ELF-1 (cell line): ENCODE measurements around the gene KLLN.
"Not testable (repeated sequence)": the region's sequence is repeated elsewhere in the genome, so short reads cannot be mapped to it uniquely, and the experiment has no call there.

Experiments used
- DNase-seq: peaks from one replicate; pipeline ENCODE4 v3.0.0-alpha.2; 2016; ENCODE audit warnings: low read depth, low spot score

The KLLN gene

DNA sequence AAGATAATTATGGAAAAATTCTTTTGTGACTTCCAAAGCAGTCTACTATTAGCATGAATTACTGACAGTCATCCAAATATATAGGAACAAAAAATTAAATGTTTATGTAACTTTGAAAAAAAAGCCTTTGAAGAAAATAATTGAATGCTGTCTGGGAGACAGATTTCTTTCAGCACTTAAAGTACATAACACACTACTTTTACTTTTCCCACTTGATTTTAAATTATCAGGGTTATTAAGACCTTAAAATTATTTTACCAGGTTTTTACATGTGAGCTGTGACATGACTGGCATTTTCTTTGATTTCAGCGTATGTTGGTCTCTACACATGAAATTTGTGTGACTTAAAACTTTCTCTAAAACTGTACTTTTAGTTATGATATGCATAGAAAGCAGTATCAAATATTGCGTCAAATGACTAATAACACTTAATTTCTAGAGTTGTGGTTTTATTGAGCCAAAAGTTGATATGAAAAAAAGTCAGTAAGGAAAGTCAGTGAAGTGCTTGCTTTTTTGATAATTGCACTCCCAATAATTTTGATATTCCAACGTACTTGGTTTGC lies 3.2 kb upstream of the KLLN start:
- DNase-seq = no peak

- no peak for DNase-seq
These were observed 2.0 kb upstream of the KLLN start for GRCh38 chr10:87865241-87865881.

GRCh38 chr10:87864496-87865059 lies 1.2 kb upstream of the KLLN start:
- DNase-seq = no peak

GRCh38 chr10:87863951-87864495 lies 690 bp upstream of the KLLN start:
- DNase-seq = peak; percentile 61

DNA sequence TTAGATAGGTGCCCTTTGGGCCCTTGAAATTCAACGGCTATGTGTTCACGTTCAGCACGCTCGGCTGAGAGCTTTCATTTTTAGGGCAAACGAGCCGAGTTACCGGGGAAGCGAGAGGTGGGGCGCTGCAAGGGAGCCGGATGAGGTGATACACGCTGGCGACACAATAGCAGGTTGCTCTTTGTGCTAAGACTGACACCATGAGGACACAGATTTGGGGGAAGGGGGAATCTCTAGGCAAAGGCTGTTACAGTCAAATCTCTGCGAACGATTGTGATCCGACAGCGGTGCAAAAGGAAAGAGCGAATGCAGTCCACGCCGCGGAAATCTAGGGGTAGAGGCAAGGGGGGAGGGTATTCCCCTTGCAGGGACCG lies 667 bp downstream of the KLLN start:
- DNase-seq = no peak

DNA sequence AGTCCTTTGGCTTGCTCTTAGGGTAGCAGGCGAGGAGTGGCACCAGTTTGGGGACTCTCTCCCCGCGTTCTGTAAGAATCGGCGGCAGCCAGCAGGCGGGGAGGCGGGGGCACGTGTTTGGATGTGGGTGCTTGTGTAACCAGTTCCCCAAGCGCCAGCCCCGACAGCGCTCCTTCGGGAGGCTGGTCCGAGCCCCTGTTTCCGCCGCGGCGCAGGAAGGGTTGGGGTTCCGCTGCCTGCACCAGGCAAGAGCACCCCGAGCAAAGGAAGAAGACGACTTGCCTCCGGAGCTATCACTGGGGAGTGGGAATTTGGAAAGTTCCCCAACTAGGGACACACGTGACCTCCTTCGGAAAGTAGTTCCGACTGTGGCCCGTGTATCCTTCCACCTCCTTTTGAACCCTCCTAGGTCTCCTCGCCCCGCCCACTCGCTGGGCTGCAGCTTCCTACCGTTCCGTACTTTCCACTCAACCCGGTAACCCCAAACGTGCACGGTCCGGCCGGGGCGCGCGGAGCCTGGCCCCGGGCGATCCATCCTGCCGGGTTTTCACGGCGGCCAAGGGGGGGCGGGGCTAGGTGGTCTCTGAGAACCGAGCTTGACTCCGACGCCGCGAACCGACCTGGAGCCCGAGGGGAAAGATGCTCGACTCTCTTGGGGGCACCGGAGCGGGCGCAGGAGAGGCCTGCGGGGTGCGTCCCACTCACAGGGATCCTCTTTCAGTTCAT lies 1.2 kb downstream of the KLLN start:
- peak; percentile 98 for DNase-seq

DNA sequence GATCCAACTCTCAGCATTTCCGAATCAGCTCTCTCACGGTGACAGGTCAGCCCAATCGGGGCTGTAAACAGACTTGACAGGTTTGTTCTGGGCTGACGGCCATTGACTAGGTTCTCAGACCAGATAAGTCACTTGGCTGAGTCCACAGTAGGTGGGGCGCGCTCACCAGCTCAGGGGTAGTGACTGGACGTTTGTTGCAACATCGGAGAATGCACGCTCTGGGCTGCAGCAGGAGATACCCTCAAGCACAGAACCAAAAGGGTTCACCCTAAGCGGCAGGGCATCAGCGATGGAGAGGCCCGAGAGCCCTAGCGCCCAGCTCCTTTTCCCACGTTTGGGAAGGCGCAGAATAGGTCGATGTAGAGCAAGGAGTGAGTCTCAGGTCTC lies 1.8 kb downstream of the KLLN start:
- peak; percentile 78 for DNase-seq

- DNase-seq = no peak
These were observed 2.4 kb downstream of the KLLN start for GRCh38 chr10:87860816-87861403.

DNA sequence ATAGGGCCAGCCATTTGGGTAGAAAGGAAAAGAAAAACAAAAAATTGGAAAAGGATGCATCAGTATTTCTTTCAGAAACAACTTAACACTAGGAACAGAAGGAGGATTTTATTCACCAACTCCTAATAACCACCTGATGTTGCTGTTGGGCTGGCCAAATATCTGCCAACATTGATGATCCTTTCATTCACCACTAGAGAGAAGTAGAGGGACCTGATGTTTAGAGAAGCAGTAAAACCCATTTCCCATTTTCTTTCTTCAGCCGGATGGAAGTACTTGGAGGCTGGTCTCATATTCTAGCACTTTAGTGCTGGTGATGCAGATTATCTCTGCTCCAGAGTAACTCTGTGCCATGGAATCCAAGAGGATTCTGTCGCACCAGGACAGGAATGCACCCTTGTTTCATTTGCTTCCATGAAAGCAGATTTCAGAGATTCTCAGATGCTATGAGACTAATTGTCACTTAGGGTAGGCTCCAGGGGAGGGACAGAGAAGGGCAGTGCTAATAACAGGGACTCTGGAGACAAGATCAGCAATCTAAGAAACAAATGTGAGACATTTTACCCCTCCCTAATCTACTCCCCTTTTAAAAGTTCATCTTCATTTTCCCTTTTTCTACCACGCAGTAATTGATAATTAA lies 3.1 kb downstream of the KLLN start:
- DNase-seq = no peak

DNA sequence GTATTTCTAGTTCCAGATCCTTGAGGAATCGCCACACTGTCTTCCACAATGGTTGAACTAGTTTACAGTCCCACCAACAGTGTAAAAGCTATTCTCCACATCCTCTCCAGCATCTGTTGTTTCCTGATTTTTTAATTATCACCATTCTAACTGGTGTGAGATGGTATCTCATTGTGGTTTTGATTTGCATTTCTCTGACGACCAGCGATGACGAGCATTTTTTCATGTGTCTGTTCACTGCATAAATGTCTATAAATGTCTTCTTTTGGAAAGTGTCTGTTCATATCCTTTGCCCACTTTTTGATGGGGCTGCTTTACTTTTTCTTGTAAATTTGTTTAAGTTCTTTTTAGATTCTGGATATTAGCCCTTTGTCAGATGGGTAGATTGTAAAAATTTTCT lies 7.7 kb downstream of the KLLN start:
- not testable (repeated sequence) for DNase-seq

- not testable (repeated sequence) for DNase-seq
These were observed 8.1 kb downstream of the KLLN start for GRCh38 chr10:87855247-87855646.

GRCh38 chr10:87852089-87852488 lies 11.2 kb downstream of the KLLN start:
- DNase-seq = no peak

DNA sequence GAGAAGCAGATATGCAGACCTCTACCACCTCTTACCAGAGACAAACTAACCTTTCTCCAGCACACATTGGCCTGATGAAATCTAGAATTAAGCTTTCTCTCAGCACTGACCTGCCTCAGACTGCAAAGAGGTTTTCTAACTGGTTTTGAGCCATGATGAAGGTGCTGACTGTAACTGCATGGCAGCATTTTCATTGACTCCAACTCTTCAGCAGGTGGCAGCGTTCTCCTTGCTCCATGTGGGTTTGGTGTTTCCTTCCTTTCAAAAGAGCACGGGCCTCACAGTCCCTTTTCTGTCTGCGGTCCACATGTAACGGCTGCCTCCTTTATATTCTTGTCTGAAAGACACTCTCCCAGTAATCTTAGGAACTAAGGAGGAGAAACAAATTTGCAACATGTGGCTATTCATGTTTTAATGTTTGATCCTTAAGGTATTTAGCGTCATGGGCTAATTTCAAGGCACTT lies 12.6 kb downstream of the KLLN start:
- DNase-seq = peak; percentile 70

DNA sequence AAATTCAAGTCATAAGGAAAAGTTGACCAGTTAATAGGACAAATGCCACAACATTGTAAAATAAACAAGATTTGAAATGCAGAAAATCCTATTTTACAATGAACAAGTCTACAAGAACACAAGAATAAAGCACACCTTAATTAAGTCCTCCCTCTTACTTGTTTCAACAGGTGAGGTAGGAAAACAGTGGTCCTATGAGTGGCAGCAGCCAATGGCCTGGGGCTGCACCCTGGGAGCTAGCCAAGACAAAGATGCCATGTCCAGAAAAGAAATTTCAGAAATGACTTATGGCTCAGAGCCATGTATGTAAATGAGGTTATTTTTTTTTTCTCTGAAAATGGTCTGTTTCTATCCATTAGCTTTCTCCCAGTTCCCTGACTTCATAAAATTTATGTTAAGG lies 14.3 kb downstream of the KLLN start:
- no peak for DNase-seq

DNA sequence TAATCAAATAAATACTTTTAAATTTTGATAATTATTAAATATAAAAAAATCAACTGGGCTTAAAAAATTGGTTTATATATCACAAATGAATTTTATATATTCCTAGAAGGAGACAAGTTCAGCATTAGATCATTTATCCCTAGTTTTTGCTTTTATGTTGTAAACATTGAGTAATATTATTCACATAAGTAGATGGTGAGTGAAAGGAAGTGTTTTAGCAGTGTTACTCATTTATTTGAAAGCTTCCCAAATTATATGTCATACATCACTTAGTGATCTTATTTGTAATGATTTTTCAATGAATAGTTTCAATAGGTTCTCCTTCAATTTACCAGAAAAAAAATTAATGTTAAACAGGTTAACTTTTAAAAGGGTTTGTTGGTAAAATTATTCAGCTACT lies 15.8 kb downstream of the KLLN start:
- DNase-seq = no peak

DNA sequence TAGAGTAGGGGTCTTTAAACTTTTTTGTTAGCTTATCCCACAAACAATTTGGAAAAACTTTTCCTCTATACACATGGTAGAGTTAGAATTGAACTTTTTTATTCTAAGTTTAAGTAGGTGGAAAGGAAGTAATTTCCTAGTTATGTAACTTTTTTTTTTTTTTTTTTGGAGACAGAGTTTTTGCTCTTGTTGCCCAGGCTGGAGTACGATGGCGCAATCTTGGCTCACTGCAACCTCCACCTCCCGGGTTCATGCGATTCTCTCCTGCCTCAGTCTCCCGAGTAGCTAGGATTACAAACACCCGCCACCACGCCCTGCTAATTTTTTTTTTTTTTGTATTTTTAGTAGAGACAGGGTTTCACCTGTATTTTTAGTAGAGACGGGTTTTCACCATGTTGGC lies 16.6 kb downstream of the KLLN start:
- DNase-seq = not testable (repeated sequence)

DNA sequence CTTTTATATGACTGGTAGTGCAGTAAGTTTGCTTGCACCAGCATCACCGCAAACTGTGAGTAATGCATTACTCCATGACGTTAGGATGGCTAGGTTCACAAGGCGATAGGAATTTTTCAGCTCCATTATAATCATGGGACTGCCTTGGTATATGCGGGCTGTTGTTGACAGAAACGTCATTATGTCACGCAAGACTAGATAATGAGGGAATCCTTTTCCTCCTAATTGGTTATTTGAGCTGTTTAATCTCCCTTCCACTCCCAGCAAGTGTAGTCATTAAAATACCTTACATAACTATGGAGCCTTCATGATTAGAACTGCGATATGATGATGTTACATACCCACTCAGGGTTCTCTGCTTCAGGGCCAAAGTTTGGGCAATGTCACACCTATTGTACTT lies 17.3 kb downstream of the KLLN start:
- no peak for DNase-seq

- no peak for DNase-seq
These were observed 17.7 kb downstream of the KLLN start for GRCh38 chr10:87845624-87845998.

DNA sequence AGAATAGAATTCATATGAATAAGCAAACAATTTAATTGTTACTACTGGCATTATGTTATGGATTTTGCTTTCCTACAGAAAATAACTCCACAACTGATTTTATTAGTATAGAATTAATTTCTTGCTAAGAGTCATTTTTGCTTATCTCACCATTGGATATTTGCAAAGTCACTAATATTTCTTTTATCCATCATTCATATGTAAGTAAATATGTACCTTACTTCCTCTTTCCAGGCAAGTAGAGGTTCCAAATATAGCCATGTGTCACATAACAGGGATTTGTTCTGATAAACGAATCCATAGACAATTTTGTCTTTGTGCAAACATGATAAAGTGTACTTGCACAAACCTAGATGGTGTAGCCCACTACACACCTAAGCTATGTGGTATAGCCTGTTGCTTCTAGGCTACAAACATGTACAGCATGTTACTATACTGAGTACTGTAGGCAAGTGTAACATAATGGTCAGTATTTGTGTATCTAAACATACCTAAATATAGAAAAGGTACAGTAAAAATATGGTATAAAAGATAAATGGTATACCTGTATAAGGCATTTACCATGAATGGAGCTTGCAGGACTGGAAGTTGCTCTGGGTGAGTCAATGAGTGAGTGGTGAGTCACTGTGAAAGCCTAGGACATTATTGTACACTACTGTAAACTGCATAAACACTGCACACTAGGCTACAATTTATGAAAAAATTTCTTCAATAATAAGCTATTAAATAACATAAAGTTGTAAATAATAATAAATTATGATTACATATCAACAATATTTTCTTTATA lies 18.3 kb downstream of the KLLN start:
- no peak for DNase-seq

DNA sequence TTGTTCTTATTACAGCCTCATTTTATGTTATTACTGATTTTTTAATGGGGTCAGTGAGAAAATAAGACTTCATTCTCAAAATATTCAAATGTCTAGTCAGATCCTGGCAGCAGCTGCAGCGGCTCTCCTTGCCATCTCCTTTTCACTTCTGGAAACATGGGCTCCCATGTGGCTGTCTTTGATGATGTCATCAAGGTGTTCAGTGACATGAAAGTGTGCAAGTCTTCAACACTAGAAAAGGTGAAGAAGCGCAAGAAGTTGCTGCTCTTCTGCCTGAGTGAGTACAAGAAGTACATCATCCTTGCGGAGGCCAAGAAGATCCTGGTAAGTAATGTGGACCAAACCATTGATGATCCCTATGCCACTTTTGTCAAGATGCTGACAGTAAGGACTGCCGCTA lies 19.6 kb downstream of the KLLN start:
- no peak for DNase-seq
